H9 (cell line): ENCODE measurements around the gene SULT1A1. TPM values are rescaled to one million over a fixed set of nuclear protein-coding genes. Genes with fewer than 3 reads are reported as not detected.

Experiments used
- DNase-seq: peaks from one replicate; pipeline ENCODE4 v3.0.0-alpha.2; 2017
- H2AFZ ChIP-seq: one replicate; pipeline ENCODE4 v1.6.1; 2013; ENCODE audit warnings: mild to moderate bottlenecking, low read length, control low read depth, moderate library complexity
- H2AK5ac ChIP-seq: 2 replicates; pipeline ENCODE4 v1.6.1; 2013; ENCODE audit warnings: low read length, control low read depth, mixed read lengths; ENCODE audit not compliant: insufficient read length
- H2BK120ac ChIP-seq: one replicate; pipeline ENCODE4 v1.6.1; 2013; ENCODE audit warnings: low read depth, mild to moderate bottlenecking, low read length, control low read depth, inconsistent platforms; ENCODE audit not compliant: poor library complexity, severe bottlenecking
- H2BK12ac ChIP-seq: 2 replicates; pipeline ENCODE4 v1.6.1; 2013; ENCODE audit warnings: low read length, control low read depth, mixed read lengths, low read depth; ENCODE audit not compliant: insufficient read length
- H2BK15ac ChIP-seq: 2 replicates; pipeline ENCODE4 v1.6.1; 2013; ENCODE audit warnings: low read depth, low read length, control low read depth
- H2BK20ac ChIP-seq: one replicate; pipeline ENCODE4 v1.6.1; 2013; ENCODE audit warnings: low read depth, mild to moderate bottlenecking, low read length, control low read depth, inconsistent platforms; ENCODE audit not compliant: poor library complexity, severe bottlenecking
- H2BK5ac ChIP-seq: 2 replicates; pipeline ENCODE4 v1.6.1; 2013; ENCODE audit warnings: low read length, control low read depth, mixed read lengths; ENCODE audit not compliant: insufficient read length
- H3K14ac ChIP-seq: 2 replicates; pipeline ENCODE4 v1.6.1; 2013; ENCODE audit warnings: low read length, control low read depth; ENCODE audit not compliant: insufficient read depth
- H3K18ac ChIP-seq: 2 replicates; pipeline ENCODE4 v1.6.1; 2013; ENCODE audit warnings: low read depth, mild to moderate bottlenecking, mixed read lengths, low read length, control low read depth; ENCODE audit not compliant: insufficient read length
- H3K23ac ChIP-seq: 2 replicates; pipeline ENCODE4 v1.6.1; 2013; ENCODE audit warnings: low read length, control low read depth, mixed read lengths, low read depth; ENCODE audit not compliant: insufficient read length
- H3K23me2 ChIP-seq: 2 replicates; pipeline ENCODE4 v1.6.1; 2013; ENCODE audit warnings: low read depth, mild to moderate bottlenecking, mixed read lengths, low read length, control low read depth; ENCODE audit not compliant: insufficient read length, poor library complexity, severe bottlenecking
- H3K27ac ChIP-seq: 2 replicates; pipeline ENCODE4 v1.5.1; 2013; ENCODE audit warnings: low read length, control low read depth, mixed read lengths, low read depth; ENCODE audit not compliant: insufficient read length
- H3K27me3 ChIP-seq: 2 replicates; pipeline ENCODE4 v1.6.1; 2013; ENCODE audit warnings: low read length, control low read depth, inconsistent platforms; ENCODE audit not compliant: insufficient read depth
- H3K4ac ChIP-seq: 2 replicates; pipeline ENCODE4 v1.6.1; 2013; ENCODE audit warnings: low read depth, mild to moderate bottlenecking, control low read depth, inconsistent platforms, low read length, moderate library complexity
- H3K4me1 ChIP-seq: 2 replicates; pipeline ENCODE4 v1.6.1; 2013; ENCODE audit warnings: low read length, control low read depth, inconsistent platforms; ENCODE audit not compliant: insufficient read depth
- H3K4me2 ChIP-seq: 2 replicates; pipeline ENCODE4 v1.6.1; 2013; ENCODE audit warnings: low read length, control low read depth, mixed read lengths; ENCODE audit not compliant: insufficient read length, insufficient read depth
- H3K56ac ChIP-seq: 2 replicates; pipeline ENCODE4 v1.6.1; 2013; ENCODE audit warnings: low read depth, mild to moderate bottlenecking, mixed read lengths, low read length, control low read depth; ENCODE audit not compliant: insufficient read length
- H3K79me1 ChIP-seq: 2 replicates; pipeline ENCODE4 v1.6.1; 2013; ENCODE audit warnings: low read depth, mild to moderate bottlenecking, moderate library complexity, low read length, control low read depth, inconsistent platforms; ENCODE audit not compliant: insufficient read depth, poor library complexity, severe bottlenecking
- H3K79me2 ChIP-seq: 2 replicates; pipeline ENCODE4 v1.6.1; 2013; ENCODE audit warnings: low read length, control low read depth, inconsistent platforms; ENCODE audit not compliant: insufficient read depth
- H3K9ac ChIP-seq: 2 replicates; pipeline ENCODE4 v1.6.1; 2013; ENCODE audit warnings: low read length, control low read depth, mixed read lengths; ENCODE audit not compliant: insufficient read length; ENCODE audit errors: extremely low read depth
- H3K9me3 ChIP-seq: one replicate; pipeline ENCODE4 v1.6.1; 2013; ENCODE audit warnings: low read depth, low read length, inconsistent platforms; ENCODE audit not compliant: control insufficient read depth
- H3T11ph ChIP-seq: one replicate; pipeline ENCODE4 v1.6.1; 2013; ENCODE audit warnings: mild to moderate bottlenecking, low read length, control low read depth, inconsistent platforms
- H4K20me1 ChIP-seq: one replicate; pipeline ENCODE4 v1.6.1; 2013; ENCODE audit not compliant: control insufficient read depth, insufficient read length, insufficient read depth
- H4K5ac ChIP-seq: 2 replicates; pipeline ENCODE4 v1.6.1; 2013; ENCODE audit warnings: low read depth, mild to moderate bottlenecking, mixed read lengths, low read length, control low read depth; ENCODE audit not compliant: insufficient read length
- H4K8ac ChIP-seq: replicated peaks from 2 replicates; pipeline ENCODE4 v1.6.1; 2013; ENCODE audit warnings: low read length, control low read depth, mixed read lengths, low read depth; ENCODE audit not compliant: insufficient read length
- H4K91ac ChIP-seq: 2 replicates; pipeline ENCODE4 v1.6.1; 2013; ENCODE audit warnings: low read depth, mild to moderate bottlenecking, moderate library complexity, mixed read lengths, low read length, control low read depth; ENCODE audit not compliant: insufficient read length
- H3K27ac Mint-ChIP-seq, 3 experiments: 2 replicates in 2 of 3; 3 replicates in 1 of 3; pipeline ENCODE4 v1.8.0; 2020 to 2021; ENCODE audit warnings: mixed read lengths in 3 of 3, mild to moderate bottlenecking in 1 of 3, moderate library complexity in 1 of 3
- H3K27me3 Mint-ChIP-seq: 2 replicates; pipeline ENCODE4 v1.8.0; 2021; ENCODE audit warnings: low read depth, mild to moderate bottlenecking, moderate library complexity, mixed read lengths
- H3K36me3 Mint-ChIP-seq, 3 experiments: 2 replicates in 2 of 3; 3 replicates in 1 of 3; pipeline ENCODE4 v1.8.0; 2020 to 2021; ENCODE audit warnings: low read depth in 3 of 3, mixed read lengths in 3 of 3; ENCODE audit not compliant: insufficient read depth in 1 of 3
- H3K4me1 Mint-ChIP-seq, 2 experiments: 2 replicates each; pipeline ENCODE4 v1.8.0; 2020; ENCODE audit warnings: mixed read lengths in 2 of 2
- H3K4me3 Mint-ChIP-seq, 2 experiments: 2 replicates in 1 of 2; 3 replicates in 1 of 2; pipeline ENCODE4 v1.8.0; 2020 to 2021; ENCODE audit warnings: mild to moderate bottlenecking in 2 of 2, mixed read lengths in 2 of 2, moderate library complexity in 1 of 2
- H3K9me3 Mint-ChIP-seq, 2 experiments: 2 replicates in 1 of 2; 3 replicates in 1 of 2; pipeline ENCODE4 v1.8.0; 2020; ENCODE audit warnings: mild to moderate bottlenecking in 2 of 2, mixed read lengths in 2 of 2, moderate library complexity in 1 of 2
- WGBS: extraction: QIAGEN DNeasy Blood & Tissue Kit; methylation state at CpG from one replicate; pipeline ENCODE4 v1.1.7; 2013; ENCODE audit warnings: missing lambda C conversion rate, low lambda C conversion rate, mixed read lengths; ENCODE audit not compliant: insufficient read length; ENCODE audit errors: extremely low coverage; 5-methylcytosine and 5-hydroxymethylcytosine counted together
- total RNA-seq: library from RNA; stranded (reverse); gene quantifications from 2 replicates; pipeline ENCODE4 v1.2.1, GENCODE V29; 2021
- TF ChIP-seq, protein P1 (sequence below): fragments of 200-600 bp; sonication (generic); conservative IDR thresholded peaks from 3 replicates; pipeline ENCODE4 v1.8.0; 2021; ENCODE audit warnings: antibody characterized with exemption, mild to moderate bottlenecking

SULT1A1 gene
- total RNA-seq, 1 experiment from 2014 or later: 4.8 TPM

DNA sequence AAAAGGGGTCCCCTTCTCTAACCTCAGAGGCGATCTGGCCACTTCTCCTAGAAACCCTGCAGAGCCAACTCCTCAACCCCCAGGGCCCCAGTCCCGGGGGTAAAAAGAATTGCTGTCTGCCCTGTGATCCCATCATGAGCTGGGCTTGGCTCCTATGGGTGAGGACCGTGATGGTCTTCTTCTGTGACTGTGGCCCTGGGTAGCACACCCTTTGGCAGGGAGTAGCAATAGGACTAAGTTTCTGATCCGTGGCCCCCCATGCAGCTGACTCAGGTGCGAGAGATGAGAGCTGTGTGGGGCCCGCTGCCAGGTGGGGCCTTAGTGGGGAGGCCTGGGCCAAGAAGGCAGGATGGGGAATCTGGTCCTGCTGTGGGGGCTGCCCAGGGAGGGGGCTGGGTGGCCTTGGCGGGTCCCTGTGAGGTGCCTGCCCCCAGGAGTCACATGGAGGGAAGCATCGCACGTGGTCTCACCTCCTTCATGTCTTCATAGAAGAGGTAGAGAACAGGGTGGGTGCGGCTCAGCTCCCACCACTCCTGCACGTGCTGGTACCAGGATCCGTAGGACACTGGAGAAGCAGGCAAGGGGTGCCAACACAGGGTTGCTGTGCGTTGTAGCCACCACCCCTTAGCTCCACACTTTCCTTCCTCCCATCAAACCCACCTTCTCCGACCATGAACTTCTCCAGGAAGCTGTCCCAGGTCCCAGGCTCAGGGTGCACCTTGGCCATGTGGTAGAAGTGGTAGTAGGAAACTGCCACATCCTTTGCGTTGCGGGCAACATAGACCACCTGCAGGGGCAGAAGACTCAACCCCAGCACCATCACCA, 3.3 kb downstream of the SULT1A1 start:
- Mint-ChIP-seq H3K27me3 (no peaks in the 10 kb centered on the region), H3K4me3 (no peak overlapping the region), H3K36me3 (no peaks in the 10 kb centered on the region), H3K27ac (no peak overlapping the region), H3K4me1 (peaks cover 17 to 22% of the 10 kb centered on the region in 2 experiments), H3K9me3 (no peaks in the 10 kb centered on the region)
- H3K9me3 ChIP-seq: no peaks in the 10 kb centered on the region
- no peak overlapping the region for H4K91ac ChIP-seq
- H2BK120ac ChIP-seq: no peak overlapping the region
- H3K18ac ChIP-seq: no peak overlapping the region
- no CpG with 5 or more reads among the region's 16 CpGs for WGBS
- no peak for DNase-seq
- H3K4me2 ChIP-seq: no peak overlapping the region
- H3K27ac ChIP-seq: no peak overlapping the region
- no peak overlapping the region for H2BK12ac ChIP-seq
- no peak overlapping the region for H3K56ac ChIP-seq
- no peak overlapping the region for H2BK15ac ChIP-seq
- H3K14ac ChIP-seq: no peak overlapping the region
- H2BK5ac ChIP-seq: no peak overlapping the region
- H3K79me1 ChIP-seq: no peaks in the 10 kb centered on the region
- H3K27me3 ChIP-seq: no peaks in the 10 kb centered on the region
- H2AK5ac ChIP-seq: no peak overlapping the region
- TF ChIP-seq, protein P1, sequence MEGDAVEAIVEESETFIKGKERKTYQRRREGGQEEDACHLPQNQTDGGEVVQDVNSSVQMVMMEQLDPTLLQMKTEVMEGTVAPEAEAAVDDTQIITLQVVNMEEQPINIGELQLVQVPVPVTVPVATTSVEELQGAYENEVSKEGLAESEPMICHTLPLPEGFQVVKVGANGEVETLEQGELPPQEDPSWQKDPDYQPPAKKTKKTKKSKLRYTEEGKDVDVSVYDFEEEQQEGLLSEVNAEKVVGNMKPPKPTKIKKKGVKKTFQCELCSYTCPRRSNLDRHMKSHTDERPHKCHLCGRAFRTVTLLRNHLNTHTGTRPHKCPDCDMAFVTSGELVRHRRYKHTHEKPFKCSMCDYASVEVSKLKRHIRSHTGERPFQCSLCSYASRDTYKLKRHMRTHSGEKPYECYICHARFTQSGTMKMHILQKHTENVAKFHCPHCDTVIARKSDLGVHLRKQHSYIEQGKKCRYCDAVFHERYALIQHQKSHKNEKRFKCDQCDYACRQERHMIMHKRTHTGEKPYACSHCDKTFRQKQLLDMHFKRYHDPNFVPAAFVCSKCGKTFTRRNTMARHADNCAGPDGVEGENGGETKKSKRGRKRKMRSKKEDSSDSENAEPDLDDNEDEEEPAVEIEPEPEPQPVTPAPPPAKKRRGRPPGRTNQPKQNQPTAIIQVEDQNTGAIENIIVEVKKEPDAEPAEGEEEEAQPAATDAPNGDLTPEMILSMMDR: no peak
- no peak overlapping the region for H3K4ac ChIP-seq
- no peaks in the 10 kb centered on the region for H3K79me2 ChIP-seq
- H3K23me2 ChIP-seq: no peaks in the 10 kb centered on the region
- no peak overlapping the region for H4K5ac ChIP-seq
- H3K4me1 ChIP-seq: no peaks in the 10 kb centered on the region
- no peak overlapping the region for H4K8ac ChIP-seq
- no peak overlapping the region for H2AFZ ChIP-seq
- H3K23ac ChIP-seq: no peak overlapping the region
- H3K9ac ChIP-seq: no peak overlapping the region
- no peak overlapping the region for H2BK20ac ChIP-seq
- no peak overlapping the region for H3T11ph ChIP-seq
- H4K20me1 ChIP-seq: no peaks in the 10 kb centered on the region
